GM23248 (cell line): Measurements from ENCODE around the gene THBS3. TPM values are rescaled to one million over a fixed set of nuclear protein-coding genes. Genes with fewer than 3 reads are reported as not detected.
"Not testable (repeated sequence)": the region's sequence is repeated elsewhere in the genome, so short reads cannot be mapped to it uniquely, and the experiment has no call there.

Experiments used
- DNase-seq: peaks from one replicate; pipeline ENCODE4 v3.0.0-alpha.2; 2015
- H2AFZ ChIP-seq: fragments of 200-600 bp; sonication (generic); 2 replicates; pipeline ENCODE4 v1.6.1; 2016; ENCODE audit warnings: antibody characterized with exemption
- H3F3A ChIP-seq: fragments of 200-600 bp; sonication (generic); 2 replicates; pipeline ENCODE4 v1.6.1; 2016; ENCODE audit warnings: mild to moderate bottlenecking, antibody characterized with exemption, mixed run types; ENCODE audit not compliant: insufficient read depth
- H3K27ac ChIP-seq: fragments of 200-600 bp; sonication (generic); 2 replicates; pipeline ENCODE4 v1.5.1; 2016; ENCODE audit warnings: mild to moderate bottlenecking
- H3K27me3 ChIP-seq: fragments of 200-600 bp; sonication (generic); replicated peaks from 2 replicates; pipeline ENCODE4 v1.6.1; 2016; ENCODE audit warnings: mild to moderate bottlenecking; ENCODE audit not compliant: insufficient read depth
- H3K36me3 ChIP-seq: fragments of 200-600 bp; sonication (generic); 2 replicates; pipeline ENCODE4 v1.6.1; 2016; ENCODE audit warnings: low read depth, mild to moderate bottlenecking
- H3K4me1 ChIP-seq: fragments of 200-600 bp; sonication (generic); 2 replicates; pipeline ENCODE4 v1.6.1; 2016; ENCODE audit warnings: mild to moderate bottlenecking; ENCODE audit not compliant: insufficient read depth
- H3K4me2 ChIP-seq: fragments of 200-600 bp; sonication (generic); one replicate; pipeline ENCODE4 v1.6.1; 2016; ENCODE audit warnings: mild to moderate bottlenecking; ENCODE audit not compliant: unreplicated experiment
- H3K4me3 ChIP-seq: fragments of 200-600 bp; sonication (generic); 2 replicates; pipeline ENCODE4 v1.5.1; 2016; ENCODE audit warnings: mild to moderate bottlenecking
- H3K79me2 ChIP-seq: fragments of 200-600 bp; sonication (generic); 2 replicates; pipeline ENCODE4 v1.6.1; 2016; ENCODE audit warnings: mild to moderate bottlenecking; ENCODE audit not compliant: insufficient read depth
- H3K9ac ChIP-seq: fragments of 200-600 bp; sonication (generic); 2 replicates; pipeline ENCODE4 v1.6.1; 2016; ENCODE audit warnings: mild to moderate bottlenecking
- H3K9me2 ChIP-seq: fragments of 200-600 bp; sonication (generic); 2 replicates; pipeline ENCODE4 v1.6.1; 2016; ENCODE audit warnings: mixed run types, mild to moderate bottlenecking, moderate library complexity; ENCODE audit not compliant: insufficient read depth
- H3K9me3 ChIP-seq: fragments of 200-600 bp; sonication (generic); one replicate; pipeline ENCODE4 v1.6.1; 2017; ENCODE audit warnings: low read depth
- H4K20me1 ChIP-seq: fragments of 200-600 bp; sonication (generic); 2 replicates; pipeline ENCODE4 v1.6.0; 2016; ENCODE audit not compliant: insufficient read depth
- EZH2 ChIP-seq: fragments of 200-600 bp; sonication (generic); IDR thresholded peaks from 2 replicates; pipeline ENCODE4 v1.6.1; 2018; ENCODE audit warnings: antibody characterized with exemption, mild to moderate bottlenecking; ENCODE audit not compliant: insufficient read depth, poor library complexity, severe bottlenecking
- EZH2phosphoT487 ChIP-seq: fragments of 200-600 bp; sonication (generic); IDR thresholded peaks from 2 replicates; pipeline ENCODE4 v1.6.1; 2018; ENCODE audit warnings: antibody characterized with exemption, moderate library complexity, mild to moderate bottlenecking, low read depth; ENCODE audit not compliant: insufficient read depth
- WGBS, 2 experiments: methylation state at CpG; one replicate each; pipeline ENCODE4 v1.1.6; 2015 to 2017; ENCODE audit warnings: low lambda C conversion rate in 2 of 2, low coverage in 1 of 2; ENCODE audit errors: missing lambda C conversion rate in 2 of 2; 5-methylcytosine and 5-hydroxymethylcytosine counted together
- in situ Hi-C: fragments of 300-500 bp; cut with MboI; formaldehyde crosslinking; loops from 2 replicates; pipeline ENCODE4 v1.15.0; 2020
- polyA plus RNA-seq: library from polyadenylated mRNA; unstranded; fragments of >200 nt; fragmentation: Nextera tagmentation; extraction: Ambion mirVana; gene quantifications from 2 replicates; pipeline ENCODE4 v1.2.1, GENCODE V29; 2016
- total RNA-seq: library from RNA; depleted of rRNA; stranded (reverse); fragments of >200 nt; shearing (Covaris generic); gene quantifications from 2 replicates; pipeline ENCODE4 v1.2.3, GENCODE V29; 2014

Gene THBS3
- total and polyA plus RNA-seq, 2 experiments from 2014 or later, result 16.6 to 20.6 TPM

- H3K27ac ChIP-seq, result peak overlapping the region; percentile 92
- peak overlapping the region; percentile 82 for H3K4me3 ChIP-seq
- DNase-seq, result peak; percentile 57
- peak overlapping the region; percentile 14; the same call in 1 of the 2 replicates for H2AFZ ChIP-seq
- in situ Hi-C loops, result no loop called here
- H4K20me1 ChIP-seq, result no peaks in the 10 kb centered on the region
- H3K4me1 ChIP-seq, result peaks cover 16% of the 10 kb centered on the region
- no peaks in the 10 kb centered on the region; the same call in 1 of the 2 replicates for H3F3A ChIP-seq
- WGBS, 2 experiments, result 17 to 52% methylated on average over 9 to 27 of the region's 27 CpGs
- no peaks in the 10 kb centered on the region for H3K36me3 ChIP-seq
- H3K9ac ChIP-seq, result peak overlapping the region; percentile 89
- H3K27me3 ChIP-seq, result no peaks in the 10 kb centered on the region
- no peaks in the 10 kb centered on the region for H3K9me2 ChIP-seq
- H3K79me2 ChIP-seq, result peaks cover 20% of the 10 kb centered on the region
- TF ChIP-seq EZH2, result no peak
- TF ChIP-seq EZH2phosphoT487, result no peak
- no peaks in the 10 kb centered on the region for H3K9me3 ChIP-seq
- H3K4me2 ChIP-seq, result peak overlapping the region; percentile 96
Observed at GRCh38 chr1:155195201-155196102, 12.2 kb downstream of the THBS3 start.

- H4K20me1 ChIP-seq, in situ Hi-C loops, H3K27me3 ChIP-seq, H3F3A ChIP-seq, DNase-seq, H3K9me3 ChIP-seq, H3K36me3 ChIP-seq, H3K9me2 ChIP-seq: not testable (repeated sequence)
- Histone ChIP-seq H2AFZ (peak overlapping the region; percentile 74), H3K4me2 (peak overlapping the region; percentile 96), H3K9ac (peak overlapping the region; percentile 89), H3K4me1 (peaks cover 16% of the 10 kb centered on the region), H3K79me2 (peaks cover 20% of the 10 kb centered on the region), H3K4me3 (peak overlapping the region; percentile 82), H3K27ac (peak overlapping the region; percentile 92)
- 1 to 5% methylated on average over 16 of the region's 16 CpGs for WGBS, 2 experiments
Observed at GRCh38 chr1:155193991-155194240, 13.8 kb downstream of the THBS3 start.

GRCh38 chr1:155193275-155193990, 14.3 kb downstream of the THBS3 start:
- peak overlapping the region; percentile 89 for H3K9ac ChIP-seq
- no peaks in the 10 kb centered on the region for H3K9me3 ChIP-seq

GRCh38 chr1:155192346-155193274, 15.1 kb downstream of the THBS3 start:
- in situ Hi-C loops, result no loop called here
- Histone ChIP-seq H3F3A (no peaks in the 10 kb centered on the region; the same call in 1 of the 2 replicates), H2AFZ (peak overlapping the region; percentile 74)

More at GRCh38 chr1:155193275-155193990, 14.3 kb downstream of the THBS3 start:
- H3K27ac ChIP-seq, result peak overlapping the region; percentile 92
- no peaks in the 10 kb centered on the region for H3K9me2 ChIP-seq
- no peaks in the 10 kb centered on the region for H3K36me3 ChIP-seq
- no peaks in the 10 kb centered on the region; the same call in 1 of the 2 replicates for H3F3A ChIP-seq
- no peaks in the 10 kb centered on the region for H3K27me3 ChIP-seq
- peaks cover 20% of the 10 kb centered on the region for H3K79me2 ChIP-seq
- WGBS, 2 experiments, result 1 to 2% methylated on average over 29 to 38 of the region's 38 CpGs
- DNase-seq, result peak; percentile 94
- no peaks in the 10 kb centered on the region for H4K20me1 ChIP-seq
- H3K4me3 ChIP-seq, result peak overlapping the region; percentile 82
- peaks cover 16% of the 10 kb centered on the region for H3K4me1 ChIP-seq
- peak overlapping the region; percentile 74 for H2AFZ ChIP-seq
- in situ Hi-C loops, result no loop called here
- TF ChIP-seq EZH2phosphoT487 (no peak), EZH2 (no peak)
- H3K4me2 ChIP-seq, result peak overlapping the region; percentile 96

More at GRCh38 chr1:155192346-155193274, 15.1 kb downstream of the THBS3 start:
- H3K4me2 ChIP-seq, result peak overlapping the region; percentile 96
- H3K27ac ChIP-seq, result peak overlapping the region; percentile 92
- peaks cover 16% of the 10 kb centered on the region for H3K4me1 ChIP-seq
- H3K36me3 ChIP-seq, result no peaks in the 10 kb centered on the region
- H3K9me2 ChIP-seq, result no peaks in the 10 kb centered on the region
- H3K79me2 ChIP-seq, result peaks cover 20% of the 10 kb centered on the region
- peak overlapping the region; percentile 82 for H3K4me3 ChIP-seq
- no peaks in the 10 kb centered on the region for H3K9me3 ChIP-seq
- no peaks in the 10 kb centered on the region for H3K27me3 ChIP-seq
- no peak for TF ChIP-seq EZH2
- no peak for TF ChIP-seq EZH2phosphoT487
- no peaks in the 10 kb centered on the region for H4K20me1 ChIP-seq
- 47 to 76% methylated on average over 7 to 20 of the region's 20 CpGs for WGBS, 2 experiments
- H3K9ac ChIP-seq, result peak overlapping the region; percentile 89
- no peak for DNase-seq
